ENCODE measurements around the gene AUTS2. TPM values are rescaled to one million over a fixed set of nuclear protein-coding genes. Genes with fewer than 3 reads are reported as not detected.

Gene AUTS2
- total RNA-seq, 1 donor from 2014 or later, result 125 TPM

DNA sequence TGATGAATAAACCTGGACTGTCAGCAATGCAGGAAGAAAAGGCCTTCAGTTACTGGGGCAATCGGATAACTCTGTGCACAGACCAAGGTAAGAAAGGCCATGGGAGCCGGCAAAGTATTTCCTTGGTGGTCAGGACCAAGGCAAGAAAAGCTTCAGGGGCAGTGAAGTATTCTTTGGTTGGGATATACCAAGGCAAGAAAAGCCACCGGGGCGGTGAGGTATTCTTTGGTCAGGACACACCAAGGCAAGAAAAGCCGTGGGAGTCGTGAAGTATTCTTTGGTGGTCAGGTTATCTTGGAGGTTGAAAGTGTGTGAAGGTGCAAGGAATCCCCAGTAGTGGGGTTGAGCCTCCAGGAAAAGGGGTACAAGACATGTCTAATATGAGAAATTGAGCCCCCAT, 1238.7 kb downstream of the AUTS2 start:
- Mint-ChIP-seq H3K4me1 (ENCODE audit: low read depth) (peaks cover 4% of the 10 kb centered on the region), H3K36me3 (ENCODE audit: insufficient read depth) (peaks cover 1% of the 10 kb centered on the region), H3K4me3 (ENCODE audit: low read depth) (no peak overlapping the region), H3K27ac (no peak overlapping the region), H3K27me3 (peaks cover 9% of the 10 kb centered on the region), H3K9me3 (ENCODE audit: low read depth) (peaks cover 14% of the 10 kb centered on the region)
- DNase-seq (ENCODE audit: low spot score, unreplicated experiment), result no peak
- TF ChIP-seq, protein P1, sequence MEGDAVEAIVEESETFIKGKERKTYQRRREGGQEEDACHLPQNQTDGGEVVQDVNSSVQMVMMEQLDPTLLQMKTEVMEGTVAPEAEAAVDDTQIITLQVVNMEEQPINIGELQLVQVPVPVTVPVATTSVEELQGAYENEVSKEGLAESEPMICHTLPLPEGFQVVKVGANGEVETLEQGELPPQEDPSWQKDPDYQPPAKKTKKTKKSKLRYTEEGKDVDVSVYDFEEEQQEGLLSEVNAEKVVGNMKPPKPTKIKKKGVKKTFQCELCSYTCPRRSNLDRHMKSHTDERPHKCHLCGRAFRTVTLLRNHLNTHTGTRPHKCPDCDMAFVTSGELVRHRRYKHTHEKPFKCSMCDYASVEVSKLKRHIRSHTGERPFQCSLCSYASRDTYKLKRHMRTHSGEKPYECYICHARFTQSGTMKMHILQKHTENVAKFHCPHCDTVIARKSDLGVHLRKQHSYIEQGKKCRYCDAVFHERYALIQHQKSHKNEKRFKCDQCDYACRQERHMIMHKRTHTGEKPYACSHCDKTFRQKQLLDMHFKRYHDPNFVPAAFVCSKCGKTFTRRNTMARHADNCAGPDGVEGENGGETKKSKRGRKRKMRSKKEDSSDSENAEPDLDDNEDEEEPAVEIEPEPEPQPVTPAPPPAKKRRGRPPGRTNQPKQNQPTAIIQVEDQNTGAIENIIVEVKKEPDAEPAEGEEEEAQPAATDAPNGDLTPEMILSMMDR (IDR thresholded peaks at IDR 0.05; ENCODE audit: unreplicated experiment), result no peak

- H3K4me1 Mint-ChIP-seq (ENCODE audit: low read depth), result peaks cover 4% of the 10 kb centered on the region
- no peak for DNase-seq (ENCODE audit: low spot score, unreplicated experiment)
- H3K36me3 Mint-ChIP-seq (ENCODE audit: insufficient read depth), result peaks cover 3% of the 10 kb centered on the region
- H3K9me3 Mint-ChIP-seq (ENCODE audit: low read depth), result peaks cover 19% of the 10 kb centered on the region
- no peak overlapping the region for H3K27ac Mint-ChIP-seq
- H3K27me3 Mint-ChIP-seq, result peaks cover 9% of the 10 kb centered on the region
- no peak overlapping the region for H3K4me3 Mint-ChIP-seq (ENCODE audit: low read depth)
- TF ChIP-seq, protein P1 (IDR thresholded peaks at IDR 0.05; ENCODE audit: unreplicated experiment), result no peak
Measured at GRCh38 chr7:70837589-70837988, 1239.3 kb downstream of the AUTS2 start.

GRCh38 chr7:70838292-70838907, 1240.1 kb downstream of the AUTS2 start:
- peaks cover 23% of the 10 kb centered on the region for H3K9me3 Mint-ChIP-seq (ENCODE audit: low read depth)
- TF ChIP-seq, protein P1 (IDR thresholded peaks at IDR 0.05; ENCODE audit: unreplicated experiment), result no peak
- no peak overlapping the region for H3K4me3 Mint-ChIP-seq (ENCODE audit: low read depth)
- no peak for DNase-seq (ENCODE audit: low spot score, unreplicated experiment)
- peaks cover 3% of the 10 kb centered on the region for H3K36me3 Mint-ChIP-seq (ENCODE audit: insufficient read depth)
- H3K27ac Mint-ChIP-seq, result no peak overlapping the region
- H3K4me1 Mint-ChIP-seq (ENCODE audit: low read depth), result peaks cover 4% of the 10 kb centered on the region
- H3K27me3 Mint-ChIP-seq, result peaks cover 9% of the 10 kb centered on the region
